ENCODE results near the gene WDR88.
"Not testable (repeated sequence)": the region's sequence is repeated elsewhere in the genome, so short reads cannot be mapped to it uniquely, and the experiment has no call there.

The WDR88 gene

DNA sequence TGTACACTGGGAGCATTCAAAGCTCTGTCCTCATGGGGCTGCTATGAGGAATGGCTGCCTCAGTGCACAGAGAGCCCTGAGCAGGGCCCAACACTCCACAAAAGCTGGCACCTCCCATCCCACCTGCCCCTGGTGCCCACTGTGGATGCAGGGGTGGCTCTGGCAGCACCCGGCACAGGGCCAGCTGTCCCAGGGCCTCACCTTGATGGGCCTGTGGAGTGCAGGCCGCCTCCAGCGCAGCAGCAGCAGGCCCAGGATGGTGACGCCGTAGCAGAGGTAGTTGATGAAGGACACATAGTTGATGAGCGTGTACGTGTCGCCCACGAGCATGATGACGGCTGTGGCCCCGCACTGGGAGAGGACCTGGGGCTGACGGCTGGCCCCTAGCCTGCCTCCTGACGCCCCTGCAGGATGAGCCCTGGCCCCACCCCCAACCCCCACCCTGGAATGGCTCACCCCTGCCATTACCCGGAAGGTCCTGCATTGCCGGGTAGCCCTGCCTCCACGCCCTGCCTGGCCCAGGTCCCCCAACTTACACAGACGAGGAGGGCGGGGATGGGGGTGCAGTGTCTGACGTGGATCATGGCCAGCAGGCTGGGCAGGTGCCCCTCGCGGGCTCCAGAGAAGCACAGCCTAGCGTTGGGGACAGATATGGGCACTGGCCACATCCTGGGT is 78.5 kb downstream of the WDR88 start:
- no peak for DNase-seq (ENCODE audit: low read depth in 3 of 3, low spot score in 1 of 3)

DNA sequence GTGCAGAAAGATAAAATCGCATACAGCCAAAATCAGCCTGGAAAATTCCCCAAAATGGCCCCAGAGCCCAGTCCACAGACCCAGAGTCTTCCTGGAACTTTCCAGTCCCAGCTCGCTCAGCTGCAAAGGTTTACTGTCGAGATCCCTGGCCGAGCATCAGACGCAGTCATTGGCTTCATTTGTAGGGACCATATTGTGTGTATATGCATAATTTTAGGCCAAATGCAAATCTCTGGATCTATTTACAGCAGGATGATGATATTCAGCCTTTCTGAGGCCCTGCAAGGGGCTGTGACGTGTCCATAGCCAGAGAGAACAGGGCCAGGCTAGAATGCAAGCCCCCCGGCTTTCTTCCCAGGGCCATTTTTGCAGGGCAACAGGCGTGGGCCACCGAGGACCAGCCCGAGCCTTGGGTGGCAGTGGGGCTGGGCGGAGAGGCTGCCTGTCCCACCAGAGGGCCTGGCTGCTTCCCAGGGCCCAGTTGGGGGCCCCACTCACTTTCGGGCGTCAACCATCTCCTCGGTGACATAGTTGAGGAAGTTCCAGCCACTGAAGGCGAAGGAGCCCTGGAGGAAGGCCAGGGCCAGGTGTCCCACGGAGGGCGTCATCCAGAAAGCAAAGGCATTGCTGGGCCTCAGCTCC is 80.0 kb downstream of the WDR88 start:
- DNase-seq (ENCODE audit: low read depth in 3 of 3, low spot score in 1 of 3) = no peak

- no peak for DNase-seq (ENCODE audit: low read depth in 3 of 3, low spot score in 1 of 3)
These were observed 80.7 kb downstream of the WDR88 start for GRCh38 chr19:33212436-33213172.

DNA sequence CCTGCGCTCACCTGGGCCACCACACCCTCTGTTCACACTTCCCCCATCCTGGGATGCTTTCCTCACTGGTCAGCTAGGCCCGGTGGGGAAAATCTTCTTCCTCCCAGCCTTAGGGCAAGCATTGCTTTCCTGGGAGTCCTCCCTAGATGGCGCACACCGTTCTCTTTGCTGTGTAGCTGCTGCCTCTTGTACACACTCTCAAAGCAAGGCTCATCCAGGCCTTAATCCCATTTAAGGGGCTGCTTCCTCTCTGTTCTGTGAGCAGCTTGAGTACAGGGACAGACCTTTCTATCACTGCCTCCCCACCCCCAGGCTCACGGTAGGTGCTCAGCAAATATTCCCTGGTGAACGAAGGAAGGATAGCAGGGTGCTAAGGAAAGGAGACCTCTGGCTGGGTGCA is 82.7 kb downstream of the WDR88 start:
- DNase-seq (ENCODE audit: low read depth in 3 of 3, low spot score in 1 of 3) = no peak

DNA sequence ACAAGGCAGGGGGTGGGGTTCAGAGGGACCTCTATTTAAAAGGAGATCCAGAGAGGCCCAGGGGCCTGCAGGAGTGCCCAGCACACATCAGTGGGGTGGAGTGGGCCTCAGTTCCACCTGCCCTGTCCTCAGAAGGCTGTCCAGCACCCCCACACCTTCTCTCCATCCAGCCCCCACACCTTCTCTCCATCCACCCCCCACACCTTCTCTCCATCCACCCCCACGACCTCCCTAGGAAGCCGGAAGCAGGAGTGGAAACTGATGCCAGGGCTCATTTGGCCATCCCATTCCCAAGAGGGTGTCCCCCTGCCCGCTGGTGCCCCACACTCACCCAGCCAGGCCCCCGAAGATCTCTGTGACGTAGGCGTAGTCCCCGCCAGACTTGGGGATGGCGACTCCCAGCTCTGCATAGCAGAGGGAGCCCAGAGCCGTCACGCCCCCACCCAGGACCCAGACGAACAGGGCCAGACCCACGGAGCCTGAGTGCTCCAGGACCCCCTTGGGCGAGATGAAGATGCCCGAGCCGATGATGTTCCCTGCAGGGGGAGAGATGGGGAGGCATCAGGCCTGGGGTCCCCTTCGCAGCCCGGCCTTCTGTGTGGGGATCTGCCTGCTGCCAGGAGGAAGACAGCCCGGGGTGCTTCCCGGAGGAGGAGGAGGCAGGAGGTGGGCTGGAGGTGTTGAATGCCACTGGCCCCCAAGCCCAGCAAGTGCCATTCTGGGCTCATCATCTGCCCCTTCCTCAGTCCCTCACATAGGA is 83.7 kb downstream of the WDR88 start:
- no peak for DNase-seq (ENCODE audit: low read depth in 3 of 3, low spot score in 1 of 3)

DNA sequence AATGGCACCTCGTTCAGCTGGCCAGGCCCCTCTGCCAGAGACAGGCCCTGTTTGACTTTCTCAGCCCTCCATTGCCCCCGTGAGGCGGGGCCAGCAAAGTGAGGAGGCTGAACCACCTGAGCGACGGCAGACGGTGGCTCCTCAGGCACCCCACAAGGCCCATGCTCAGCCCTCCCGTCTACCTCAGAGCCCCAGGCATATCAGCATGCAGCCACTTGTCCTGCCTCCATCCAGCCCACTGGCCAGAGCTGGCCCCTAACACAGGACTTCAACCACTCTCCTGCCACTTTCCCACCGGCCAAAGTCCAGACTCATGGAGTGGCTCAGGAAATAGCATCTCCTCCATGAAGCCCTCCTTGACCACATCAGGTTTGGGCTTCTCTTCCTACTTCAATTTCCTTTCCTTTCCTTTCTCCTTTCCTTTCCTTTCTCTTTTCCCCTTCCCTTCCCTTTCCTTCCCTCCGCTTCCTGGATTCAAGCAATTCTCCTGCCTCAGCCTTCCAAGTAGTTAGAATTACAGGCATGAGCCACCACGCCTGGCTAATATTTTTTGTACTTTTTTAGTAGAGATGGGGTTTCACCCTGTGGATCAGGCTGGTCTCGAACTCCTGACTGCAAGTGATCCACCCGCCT is 84.4 kb downstream of the WDR88 start:
- DNase-seq (ENCODE audit: low read depth in 3 of 3, low spot score in 1 of 3) = no peak

- DNase-seq (ENCODE audit: low read depth in 3 of 3, low spot score in 1 of 3) = no peak
These were observed 86.0 kb downstream of the WDR88 start for GRCh38 chr19:33217881-33218280.

GRCh38 chr19:33219261-33219815 is 87.4 kb downstream of the WDR88 start:
- no peak for DNase-seq (ENCODE audit: low read depth in 3 of 3, low spot score in 1 of 3)

DNA sequence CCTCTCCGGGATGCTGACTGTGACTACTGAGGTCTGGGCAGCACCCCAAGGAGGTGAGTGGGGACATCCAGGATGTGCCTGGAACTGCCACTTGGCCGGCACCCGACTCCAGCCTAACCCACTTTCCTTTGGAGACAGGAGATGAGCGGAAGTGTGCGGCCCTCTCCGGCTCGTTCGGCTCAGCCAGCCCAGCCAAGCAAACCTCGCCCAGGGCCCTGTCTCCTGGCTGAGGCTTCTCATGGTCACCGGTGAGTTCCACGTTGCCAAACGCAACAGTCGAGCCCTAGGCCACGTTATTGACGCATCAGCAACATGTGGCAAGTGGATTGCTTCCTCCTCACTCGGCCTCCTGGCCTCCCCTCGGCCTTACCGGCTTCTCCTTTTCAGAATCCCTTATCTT is 88.2 kb downstream of the WDR88 start:
- no peak for DNase-seq (ENCODE audit: low read depth in 3 of 3, low spot score in 1 of 3)

DNA sequence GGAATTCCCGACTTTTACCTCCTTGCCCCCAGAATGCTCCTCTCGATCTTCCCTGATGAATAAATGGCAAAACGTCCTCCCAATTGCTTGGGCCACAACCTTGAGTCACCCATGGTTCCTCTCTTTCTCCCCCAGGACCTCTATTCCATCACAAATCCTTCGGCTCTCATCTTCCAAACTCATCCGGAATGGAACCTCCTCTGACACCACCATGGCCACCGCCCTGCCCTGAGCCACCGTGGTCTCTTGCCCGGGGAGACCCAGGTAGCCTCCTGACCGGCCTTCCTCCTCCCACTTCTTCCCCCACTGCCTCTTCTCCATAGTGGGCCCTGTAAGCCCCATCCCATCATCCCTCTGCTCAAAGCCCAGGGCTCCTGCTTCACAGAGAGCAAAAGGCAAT is 88.8 kb downstream of the WDR88 start:
- DNase-seq (ENCODE audit: low read depth in 3 of 3, low spot score in 1 of 3) = no peak

DNA sequence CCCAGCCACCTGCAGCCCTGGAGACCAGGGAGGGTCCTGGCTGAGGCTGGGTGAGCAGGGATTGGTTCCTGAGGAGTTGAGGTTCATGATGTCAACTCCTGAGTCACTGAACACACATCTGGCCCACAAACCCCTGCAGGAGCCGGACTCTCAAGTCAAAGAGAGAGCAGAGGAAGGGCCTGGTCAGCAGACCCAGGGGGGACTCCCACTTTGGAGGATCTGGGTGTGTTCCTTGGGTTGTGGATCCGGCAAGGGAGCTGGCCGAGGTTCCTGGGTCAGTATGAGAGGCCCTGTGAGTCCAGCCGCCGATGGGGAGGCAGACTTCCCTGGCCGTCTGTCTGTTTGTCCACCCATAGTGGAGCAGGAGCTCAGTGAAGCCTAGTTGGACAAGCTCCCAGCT is 89.7 kb downstream of the WDR88 start:
- DNase-seq (ENCODE audit: low read depth in 3 of 3, low spot score in 1 of 3) = no peak

GRCh38 chr19:33222255-33222654 is 90.3 kb downstream of the WDR88 start:
- not testable (repeated sequence) for DNase-seq (ENCODE audit: low read depth in 3 of 3, low spot score in 1 of 3)

DNA sequence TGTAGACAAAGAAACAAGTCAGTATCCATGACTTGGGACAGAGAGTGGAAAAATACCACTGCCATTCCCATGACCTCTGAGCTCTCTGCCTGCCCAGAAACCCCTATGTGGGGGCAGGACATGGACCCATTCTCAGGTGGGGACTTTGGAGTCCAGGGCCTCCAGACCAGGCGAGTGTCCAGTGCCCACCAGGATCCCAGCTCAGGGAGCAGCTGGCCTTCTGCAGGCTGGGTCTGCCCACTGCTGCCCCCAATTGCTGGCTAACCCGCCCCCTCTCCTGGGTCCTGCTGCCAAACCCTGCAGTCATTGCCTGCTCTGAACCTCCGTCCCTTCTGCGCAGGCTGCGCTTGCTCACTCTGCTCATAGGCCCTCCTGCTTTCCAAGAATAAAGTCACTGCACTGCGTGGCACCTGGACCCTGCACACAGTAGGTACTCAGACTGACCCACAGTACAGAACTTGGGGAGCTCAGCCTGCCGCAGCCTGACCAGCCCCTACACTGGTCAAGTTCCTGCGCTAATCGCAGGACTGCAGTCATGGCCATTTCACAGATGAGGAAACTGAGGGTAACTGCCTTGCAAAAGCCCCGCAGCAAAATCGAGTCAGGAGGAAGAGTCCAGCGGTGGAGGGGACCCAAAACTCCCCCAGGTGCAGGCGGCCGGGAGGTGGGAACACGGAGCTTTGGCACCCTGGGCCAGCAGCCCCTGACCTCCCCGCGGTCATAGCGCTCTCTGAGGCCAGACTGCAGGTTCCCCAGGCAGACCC is 93.0 kb downstream of the WDR88 start:
- no peak for DNase-seq (ENCODE audit: low read depth in 3 of 3, low spot score in 1 of 3)

All from stimulated activated CD4-positive, alpha-beta T cell treated with anti-CD3 and anti-CD28 coated beads, TNF-alpha, amount 100 ng/mL, for 1 hour (primary cell).